Measurements from ENCODE around the gene MAP2K2.

GRCh38 chr19:4140237-4140711 is 16.4 kb upstream of the MAP2K2 start:
- TF ChIP-seq POLR2A (IDR thresholded peaks at IDR 0.05), result no peak
- TF ChIP-seq CTCF (IDR thresholded peaks at IDR 0.05), result peak; percentile 51 to 76 (median 62)
- peak in 1 of 3 donors; percentile 24 for TF ChIP-seq POLR2AphosphoS5 (IDR thresholded peaks at IDR 0.05)
- TF ChIP-seq EP300 (IDR thresholded peaks at IDR 0.05; ENCODE audit: low read depth), result no peak
